Lower leg skin (tissue), 3 donors: ENCODE measurements around the gene MTFR1L.

Source experiments
- POLR2A ChIP-seq, 2 donors: fragments of 450-650 bp; IDR thresholded peaks; one replicate each; pipeline ENCODE4 v1.6.1; 2016 to 2017; ENCODE audit warnings: antibody characterized with exemption in 2 of 2, mild to moderate bottlenecking in 1 of 2, moderate library complexity in 1 of 2
- TF ChIP-seq, protein P1 (sequence below), 3 donors: fragments of 450-650 bp; IDR thresholded peaks; one replicate each; pipeline ENCODE4 v1.5.1; 2016; ENCODE audit warnings: antibody characterized with exemption in 3 of 3, mild to moderate bottlenecking in 3 of 3, moderate library complexity in 2 of 3

DNA sequence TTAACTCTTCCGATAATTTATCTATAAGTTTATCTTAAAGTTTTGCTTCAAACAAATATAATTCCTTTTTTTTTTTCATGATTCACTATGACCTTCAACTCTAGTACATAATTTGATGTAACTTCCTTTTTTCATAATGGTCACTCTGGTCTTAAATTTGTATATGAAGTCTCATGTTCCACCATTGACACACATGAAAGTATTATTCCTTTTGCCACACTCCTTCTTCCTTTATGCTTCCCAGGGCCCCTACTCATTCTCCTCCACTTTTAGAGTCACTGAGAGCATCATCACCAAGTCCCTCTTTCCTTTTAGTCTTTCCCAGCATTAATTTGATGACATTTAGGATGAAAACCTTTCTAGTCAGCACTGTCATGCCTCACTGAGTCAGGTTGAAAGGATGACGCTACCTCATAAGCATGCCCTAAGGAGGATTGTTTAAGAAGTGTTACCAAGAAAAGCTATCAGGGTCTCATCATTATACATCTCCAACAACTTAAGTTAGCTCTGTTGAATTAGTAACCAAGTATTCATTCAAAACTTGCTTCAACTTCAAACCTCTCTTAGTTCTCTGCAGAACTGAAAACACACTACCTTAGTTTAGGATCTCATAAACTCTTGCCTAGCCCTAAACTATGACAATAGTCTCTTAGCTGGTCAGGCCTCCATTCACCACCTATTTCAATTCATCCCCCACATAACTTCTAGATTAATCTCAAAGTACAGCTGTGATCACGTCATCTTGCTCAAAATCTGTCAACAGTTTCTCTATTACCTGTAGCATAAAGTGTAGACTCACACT is 25.0 kb downstream of the MTFR1L start:
- TF ChIP-seq, protein P1, sequence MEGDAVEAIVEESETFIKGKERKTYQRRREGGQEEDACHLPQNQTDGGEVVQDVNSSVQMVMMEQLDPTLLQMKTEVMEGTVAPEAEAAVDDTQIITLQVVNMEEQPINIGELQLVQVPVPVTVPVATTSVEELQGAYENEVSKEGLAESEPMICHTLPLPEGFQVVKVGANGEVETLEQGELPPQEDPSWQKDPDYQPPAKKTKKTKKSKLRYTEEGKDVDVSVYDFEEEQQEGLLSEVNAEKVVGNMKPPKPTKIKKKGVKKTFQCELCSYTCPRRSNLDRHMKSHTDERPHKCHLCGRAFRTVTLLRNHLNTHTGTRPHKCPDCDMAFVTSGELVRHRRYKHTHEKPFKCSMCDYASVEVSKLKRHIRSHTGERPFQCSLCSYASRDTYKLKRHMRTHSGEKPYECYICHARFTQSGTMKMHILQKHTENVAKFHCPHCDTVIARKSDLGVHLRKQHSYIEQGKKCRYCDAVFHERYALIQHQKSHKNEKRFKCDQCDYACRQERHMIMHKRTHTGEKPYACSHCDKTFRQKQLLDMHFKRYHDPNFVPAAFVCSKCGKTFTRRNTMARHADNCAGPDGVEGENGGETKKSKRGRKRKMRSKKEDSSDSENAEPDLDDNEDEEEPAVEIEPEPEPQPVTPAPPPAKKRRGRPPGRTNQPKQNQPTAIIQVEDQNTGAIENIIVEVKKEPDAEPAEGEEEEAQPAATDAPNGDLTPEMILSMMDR (IDR thresholded peaks at IDR 0.05), result no peak
- TF ChIP-seq POLR2A (IDR thresholded peaks at IDR 0.05), result no peak
